GM12875 (cell line): Measurements from ENCODE around the gene TUBB2A.
"Not testable (repeated sequence)": the region's sequence is repeated elsewhere in the genome, so short reads cannot be mapped to it uniquely, and the experiment has no call there.

Experiments used
- H3K4me3 ChIP-seq: one replicate; pipeline ENCODE4 v1.5.1; 2011; ENCODE audit warnings: low read depth, low read length, control low read depth
- TF ChIP-seq, protein P1 (sequence below): IDR thresholded peaks from 2 replicates; pipeline ENCODE4 v1.5.1; 2011; ENCODE audit warnings: low read depth, mild to moderate bottlenecking, control low read depth, inconsistent platforms, low read length, moderate library complexity, borderline replicate concordance; ENCODE audit not compliant: insufficient read depth

TUBB2A gene

DNA sequence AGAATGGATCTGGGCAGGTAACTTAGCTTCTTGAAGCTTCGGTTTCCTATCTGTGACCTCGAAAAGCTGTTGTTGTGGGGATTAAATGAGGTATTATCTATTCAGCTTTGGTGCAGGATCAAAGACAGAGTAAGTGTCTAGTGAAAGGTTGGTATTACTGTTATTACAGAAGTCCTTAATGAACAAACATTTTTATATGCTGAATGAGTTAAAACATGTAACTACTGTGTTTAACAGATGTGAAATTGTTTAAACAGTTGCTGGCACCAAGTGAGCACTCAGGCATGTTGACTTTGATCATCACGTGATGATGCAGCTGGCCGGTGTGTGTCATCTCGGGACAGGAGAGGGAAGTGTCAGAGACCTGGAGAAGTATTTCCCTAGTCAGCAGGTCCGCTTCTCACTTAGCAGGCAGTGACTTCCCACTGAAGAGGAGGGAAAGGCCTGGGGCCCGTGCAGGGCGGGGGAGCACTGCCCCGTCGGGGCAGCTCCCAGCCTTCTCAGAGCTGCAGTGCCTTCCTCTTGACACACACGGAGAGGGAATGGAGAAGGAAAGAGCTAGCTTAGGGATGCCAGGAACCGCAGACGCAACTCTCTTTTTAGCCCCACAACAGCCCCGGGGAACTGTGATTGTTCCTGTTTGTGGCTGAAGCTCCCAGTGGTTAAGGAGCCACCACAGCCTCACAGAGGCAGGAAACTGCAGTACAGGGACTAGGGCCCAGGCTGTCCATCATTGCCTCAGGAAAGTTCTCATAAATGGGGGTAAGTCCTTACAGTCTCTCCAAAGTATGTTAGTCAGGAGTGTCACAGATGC lies 18.0 kb downstream of the TUBB2A start:
- H3K4me3 ChIP-seq, result no peak overlapping the region
- TF ChIP-seq, protein P1, sequence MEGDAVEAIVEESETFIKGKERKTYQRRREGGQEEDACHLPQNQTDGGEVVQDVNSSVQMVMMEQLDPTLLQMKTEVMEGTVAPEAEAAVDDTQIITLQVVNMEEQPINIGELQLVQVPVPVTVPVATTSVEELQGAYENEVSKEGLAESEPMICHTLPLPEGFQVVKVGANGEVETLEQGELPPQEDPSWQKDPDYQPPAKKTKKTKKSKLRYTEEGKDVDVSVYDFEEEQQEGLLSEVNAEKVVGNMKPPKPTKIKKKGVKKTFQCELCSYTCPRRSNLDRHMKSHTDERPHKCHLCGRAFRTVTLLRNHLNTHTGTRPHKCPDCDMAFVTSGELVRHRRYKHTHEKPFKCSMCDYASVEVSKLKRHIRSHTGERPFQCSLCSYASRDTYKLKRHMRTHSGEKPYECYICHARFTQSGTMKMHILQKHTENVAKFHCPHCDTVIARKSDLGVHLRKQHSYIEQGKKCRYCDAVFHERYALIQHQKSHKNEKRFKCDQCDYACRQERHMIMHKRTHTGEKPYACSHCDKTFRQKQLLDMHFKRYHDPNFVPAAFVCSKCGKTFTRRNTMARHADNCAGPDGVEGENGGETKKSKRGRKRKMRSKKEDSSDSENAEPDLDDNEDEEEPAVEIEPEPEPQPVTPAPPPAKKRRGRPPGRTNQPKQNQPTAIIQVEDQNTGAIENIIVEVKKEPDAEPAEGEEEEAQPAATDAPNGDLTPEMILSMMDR, result no peak

DNA sequence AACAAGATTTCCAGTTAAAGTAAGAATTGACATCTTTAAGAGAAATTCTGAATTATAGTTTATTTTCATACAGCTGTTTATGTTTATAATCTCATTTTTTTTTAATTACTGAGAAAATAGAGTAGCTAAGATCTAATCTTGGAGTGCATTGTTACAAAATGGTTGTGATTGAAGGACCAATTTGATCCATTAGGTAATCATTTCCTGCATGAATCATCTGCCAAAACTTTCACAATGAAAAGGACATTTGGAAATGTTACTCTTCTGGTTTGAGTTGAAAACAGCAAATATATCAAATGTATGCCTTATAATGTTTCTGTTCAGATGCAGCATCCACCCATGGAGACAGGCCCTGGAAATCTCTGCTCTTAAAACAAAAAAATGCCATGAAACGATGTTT lies 19.0 kb downstream of the TUBB2A start:
- TF ChIP-seq, protein P1, result no peak
- H3K4me3 ChIP-seq, result no peak overlapping the region

DNA sequence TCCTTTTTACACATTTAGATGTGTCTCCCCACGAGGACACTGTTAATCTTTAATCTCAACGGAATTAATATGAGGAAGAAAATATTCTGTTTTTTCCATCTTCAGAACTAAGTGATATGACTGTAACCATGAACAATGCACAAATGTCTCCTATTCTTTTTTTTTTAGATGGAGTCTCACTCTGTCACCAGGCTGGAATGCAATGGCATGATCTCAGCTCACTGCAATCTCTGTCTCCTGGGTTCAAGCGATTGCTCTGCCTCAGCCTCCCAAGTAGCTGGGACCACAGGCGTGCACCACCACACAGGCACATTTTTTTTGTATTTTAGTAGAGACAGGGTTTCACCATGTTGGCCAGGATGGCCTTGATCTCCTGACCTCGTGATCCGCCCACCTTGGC lies 19.5 kb downstream of the TUBB2A start:
- H3K4me3 ChIP-seq, result not testable (repeated sequence)

DNA sequence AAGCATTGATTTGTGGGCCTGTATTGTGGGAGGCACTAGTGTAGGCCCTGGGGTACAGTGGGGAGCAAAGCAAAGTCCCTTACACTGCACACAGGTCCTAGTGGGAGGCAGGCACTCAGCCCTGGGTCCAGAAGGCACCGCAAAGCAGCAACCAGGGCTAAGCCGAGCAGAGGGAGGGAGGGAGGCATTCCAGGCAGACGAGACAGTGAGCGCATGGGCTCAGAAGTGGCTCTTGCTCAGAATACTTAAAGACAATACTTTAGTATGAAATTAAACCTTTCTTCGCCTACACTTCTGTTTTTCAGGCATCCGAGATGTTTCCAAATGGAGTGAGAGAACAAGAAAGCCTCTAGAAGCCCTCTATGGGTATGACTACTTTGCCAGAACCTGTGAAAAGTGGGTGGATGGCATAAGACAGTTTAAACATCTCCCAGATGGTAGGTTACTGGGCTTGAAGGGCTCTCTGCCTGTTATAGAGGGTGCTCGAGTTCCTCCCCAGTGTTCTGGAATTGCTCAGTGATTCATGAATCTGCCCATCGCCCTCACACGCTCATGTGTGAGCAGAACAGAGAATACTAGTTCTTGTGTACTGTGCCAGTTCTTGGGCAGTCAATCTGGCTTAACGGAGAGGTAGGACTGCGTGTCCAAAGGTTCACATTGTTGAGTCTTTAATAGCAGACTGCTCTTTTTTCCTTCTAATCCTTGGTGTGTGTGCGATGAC lies 20.1 kb downstream of the TUBB2A start:
- no peak overlapping the region for H3K4me3 ChIP-seq

DNA sequence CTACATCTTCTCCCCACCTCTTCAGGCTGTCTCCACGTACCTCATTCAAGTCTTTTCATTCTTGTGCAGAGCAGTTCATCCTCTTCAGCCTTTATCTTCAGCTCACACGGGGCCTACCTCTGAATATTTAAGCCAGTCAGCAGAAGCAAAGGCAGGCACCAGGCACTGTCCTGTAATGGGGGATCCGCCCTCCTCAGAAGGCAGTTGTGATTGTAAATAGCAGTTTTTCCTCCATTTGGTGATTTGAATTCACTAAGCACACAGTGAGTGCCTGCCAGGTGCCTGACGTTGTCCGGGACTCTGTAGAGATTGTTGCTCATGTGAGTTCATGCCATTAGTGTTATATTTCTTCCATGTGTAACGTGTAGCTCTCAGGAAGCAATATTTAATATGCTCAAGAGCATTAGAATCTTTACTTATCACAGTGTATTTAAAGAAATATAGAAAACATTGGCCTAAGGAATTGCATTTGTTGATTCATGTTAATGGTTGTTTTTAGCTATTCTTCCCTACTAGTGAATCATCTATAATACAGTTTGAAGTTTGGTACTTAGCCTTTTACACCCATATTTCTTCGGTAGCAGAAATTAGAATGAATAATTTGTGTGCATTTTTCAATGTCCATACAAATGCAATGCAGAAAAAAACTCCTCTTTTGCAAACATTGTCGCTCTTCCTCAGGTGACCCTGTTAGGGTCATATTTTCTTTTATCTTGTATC lies 20.9 kb downstream of the TUBB2A start:
- H3K4me3 ChIP-seq, result no peak overlapping the region

More for the DNA sequence above, 20.1 kb downstream of the TUBB2A start:
- TF ChIP-seq, protein P1, result no peak

DNA sequence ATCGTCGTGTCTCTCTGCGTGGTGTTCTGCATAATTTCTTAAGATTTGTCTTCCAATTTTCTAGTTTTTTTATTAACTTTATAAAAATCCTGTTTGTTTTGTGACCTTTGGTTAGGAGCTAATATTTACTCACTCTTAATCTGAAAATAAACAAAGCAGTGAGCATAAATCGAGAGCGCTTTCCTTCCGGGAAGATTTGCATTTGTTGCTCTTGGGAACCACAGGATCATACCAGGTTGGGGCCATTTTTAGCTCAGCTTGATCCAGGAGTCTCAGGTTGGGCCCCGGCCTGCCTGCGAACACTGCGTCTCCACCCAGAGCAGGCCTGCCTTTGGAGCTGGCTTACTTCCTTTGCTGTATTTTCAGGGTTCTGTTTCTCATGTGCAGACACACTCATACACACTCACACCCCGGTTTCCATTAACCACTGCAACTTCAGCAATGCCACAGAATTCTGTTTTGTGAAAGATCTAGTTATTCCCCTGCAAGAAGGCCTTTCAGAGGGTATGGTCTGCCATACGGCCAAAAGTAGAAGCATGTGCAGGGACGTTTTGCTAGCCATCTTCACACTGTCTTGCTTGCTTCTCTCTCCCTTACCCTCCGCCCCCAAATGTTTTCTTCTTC lies 21.6 kb downstream of the TUBB2A start:
- TF ChIP-seq, protein P1, result no peak
- no peak overlapping the region for H3K4me3 ChIP-seq

More for the DNA sequence above, 20.9 kb downstream of the TUBB2A start:
- TF ChIP-seq, protein P1, result no peak

DNA sequence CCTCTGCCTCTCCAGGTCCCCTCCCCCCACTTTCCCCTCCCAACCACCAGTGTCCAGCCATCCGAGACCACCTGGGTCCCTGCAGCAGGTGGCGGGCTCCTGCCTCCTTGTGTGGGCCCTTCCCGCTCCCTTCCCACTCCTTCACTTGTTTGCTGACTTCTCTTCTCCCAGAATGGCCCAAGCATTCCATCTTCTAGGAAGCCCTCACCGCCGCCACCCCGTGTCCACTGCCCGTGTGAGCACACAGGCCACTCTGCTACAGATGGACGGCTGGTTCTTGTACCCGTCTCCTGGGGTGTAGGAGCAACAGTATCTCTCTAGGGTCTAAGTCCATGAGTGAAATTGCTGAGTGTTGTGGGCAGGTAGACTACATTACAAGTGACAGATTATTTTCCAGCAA lies 23.8 kb downstream of the TUBB2A start:
- TF ChIP-seq, protein P1, result no peak
- H3K4me3 ChIP-seq, result no peak overlapping the region
